ENCODE measurements around the gene MRPL36.

GRCh38 chr5:1787472-1788047, 12.1 kb downstream of the MRPL36 start:
- TF ChIP-seq POLR2A (IDR thresholded peaks at IDR 0.05; ENCODE audit: low read depth) (no peak), CTCF (IDR thresholded peaks at IDR 0.05) (no peak), EP300 (IDR thresholded peaks at IDR 0.05) (no peak)

Data from esophagus muscularis mucosa (tissue), 4 donors.